GM18508 (cell line): ENCODE measurements around the gene SUCO.
"Not testable (repeated sequence)": the region's sequence is repeated elsewhere in the genome, so short reads cannot be mapped to it uniquely, and the experiment has no call there.

Experiments used
- ATAC-seq: cut with Tn5 transposase; IDR thresholded peaks from one replicate; pipeline ENCODE4 v1.9.1; 2021; ENCODE audit warnings: moderate number of reproducible peaks; ENCODE audit not compliant: insufficient read depth, unreplicated experiment

SUCO gene

DNA sequence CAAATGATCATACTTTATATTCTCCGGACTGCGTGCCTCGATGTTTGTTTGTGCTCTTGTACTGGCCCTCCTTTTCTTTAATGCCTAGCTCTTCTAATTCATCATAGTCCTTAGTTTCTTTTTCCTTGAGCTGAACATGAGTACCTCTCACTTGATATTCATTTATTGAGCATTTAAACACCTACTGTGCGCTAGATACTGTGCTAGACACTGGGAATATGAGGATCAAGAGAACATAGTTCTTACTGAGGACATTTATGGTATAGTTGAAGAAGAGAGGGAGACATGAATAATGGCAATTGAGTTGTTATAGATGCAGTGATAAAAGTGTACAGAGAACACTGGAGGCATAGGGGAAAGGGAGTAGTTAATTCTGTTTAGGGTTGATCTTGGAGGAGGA, 22.0 kb downstream of the SUCO start:
- ATAC-seq = no peak

DNA sequence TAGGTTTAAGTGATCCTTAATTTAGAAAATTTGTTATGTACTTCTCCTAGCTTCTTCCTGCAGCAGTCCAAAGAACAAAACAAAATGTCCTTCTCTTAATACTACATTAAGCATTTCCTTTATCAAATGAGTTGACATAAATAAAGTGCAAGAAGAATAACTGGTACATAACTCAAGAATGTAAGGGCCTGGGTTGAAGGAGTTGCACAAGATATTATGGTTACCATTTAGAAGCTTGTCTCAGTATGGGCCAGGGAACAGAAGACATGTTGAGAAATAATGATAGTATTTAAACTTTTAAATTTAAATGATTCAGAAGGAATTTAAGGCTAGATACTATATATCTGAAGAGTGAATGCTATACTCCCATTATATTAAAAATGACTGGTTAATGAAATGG, 23.5 kb downstream of the SUCO start:
- ATAC-seq = no peak

DNA sequence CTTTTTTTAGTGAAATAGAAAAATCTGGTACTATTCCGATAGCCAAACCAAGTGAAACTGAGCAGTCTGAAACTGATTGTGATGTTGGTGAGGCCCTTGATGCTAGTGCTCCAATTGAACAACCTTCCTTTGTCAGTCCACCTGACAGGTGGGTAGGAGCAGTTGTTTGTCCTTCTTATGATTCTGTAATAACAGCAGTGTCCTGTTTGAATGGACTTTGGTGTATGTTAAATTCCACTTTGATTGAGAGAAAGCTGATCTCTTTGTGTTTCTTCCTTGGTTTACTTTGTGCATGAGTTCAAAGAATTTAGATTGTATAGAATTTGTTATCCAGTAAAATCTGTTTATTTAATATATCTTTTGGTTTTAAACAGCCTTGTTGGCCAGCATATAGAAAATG, 24.3 kb downstream of the SUCO start:
- no peak for ATAC-seq

DNA sequence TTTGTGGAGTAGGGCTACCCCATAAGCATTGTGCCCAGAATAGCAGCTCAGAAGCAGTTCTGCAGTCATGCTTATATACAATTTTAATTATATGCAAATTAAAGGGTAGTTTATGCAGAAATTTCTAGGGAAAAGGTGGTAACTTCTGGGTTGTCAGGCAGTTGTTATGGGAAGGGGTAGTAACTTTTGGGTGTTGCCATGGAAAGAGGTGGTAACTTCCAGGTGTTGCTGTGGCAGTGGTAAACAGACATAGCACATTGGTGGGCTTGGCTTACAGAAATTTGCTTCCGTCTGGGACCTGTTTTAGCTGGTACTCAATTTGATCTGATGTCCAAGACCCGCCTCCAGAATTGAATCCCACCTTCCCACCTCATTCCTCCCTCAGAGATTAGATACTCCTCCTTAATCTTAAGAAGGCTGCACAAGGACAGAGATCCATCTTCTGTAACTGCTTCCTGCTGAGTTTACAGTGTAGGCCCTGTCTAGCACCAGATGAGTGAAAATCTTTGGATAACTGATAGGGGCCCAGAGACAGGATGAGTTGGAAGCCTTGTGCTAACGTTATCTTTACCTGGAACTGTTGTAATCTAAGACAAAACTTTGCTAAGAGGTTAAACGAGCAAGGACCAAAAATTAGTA, 26.7 kb downstream of the SUCO start:
- no peak for ATAC-seq

DNA sequence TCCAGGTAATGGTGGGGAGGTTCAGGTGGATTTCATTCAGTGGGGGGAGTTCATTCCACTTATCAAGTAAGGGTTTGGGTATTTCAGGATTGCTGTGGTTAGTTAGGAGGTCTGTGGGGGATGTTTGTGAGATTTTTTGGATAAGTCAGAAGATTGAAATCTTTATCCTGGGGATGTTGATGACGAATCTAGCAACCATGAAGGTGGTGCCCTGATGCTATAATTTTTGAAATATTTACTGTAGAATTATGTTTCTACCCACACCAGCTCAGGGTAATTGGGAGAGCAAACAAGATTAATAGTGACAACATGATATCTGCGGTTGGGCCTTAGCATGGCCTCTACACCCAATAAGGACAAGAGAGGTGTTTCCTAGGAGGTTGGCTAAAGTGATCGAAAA, 28.3 kb downstream of the SUCO start:
- ATAC-seq = no peak

DNA sequence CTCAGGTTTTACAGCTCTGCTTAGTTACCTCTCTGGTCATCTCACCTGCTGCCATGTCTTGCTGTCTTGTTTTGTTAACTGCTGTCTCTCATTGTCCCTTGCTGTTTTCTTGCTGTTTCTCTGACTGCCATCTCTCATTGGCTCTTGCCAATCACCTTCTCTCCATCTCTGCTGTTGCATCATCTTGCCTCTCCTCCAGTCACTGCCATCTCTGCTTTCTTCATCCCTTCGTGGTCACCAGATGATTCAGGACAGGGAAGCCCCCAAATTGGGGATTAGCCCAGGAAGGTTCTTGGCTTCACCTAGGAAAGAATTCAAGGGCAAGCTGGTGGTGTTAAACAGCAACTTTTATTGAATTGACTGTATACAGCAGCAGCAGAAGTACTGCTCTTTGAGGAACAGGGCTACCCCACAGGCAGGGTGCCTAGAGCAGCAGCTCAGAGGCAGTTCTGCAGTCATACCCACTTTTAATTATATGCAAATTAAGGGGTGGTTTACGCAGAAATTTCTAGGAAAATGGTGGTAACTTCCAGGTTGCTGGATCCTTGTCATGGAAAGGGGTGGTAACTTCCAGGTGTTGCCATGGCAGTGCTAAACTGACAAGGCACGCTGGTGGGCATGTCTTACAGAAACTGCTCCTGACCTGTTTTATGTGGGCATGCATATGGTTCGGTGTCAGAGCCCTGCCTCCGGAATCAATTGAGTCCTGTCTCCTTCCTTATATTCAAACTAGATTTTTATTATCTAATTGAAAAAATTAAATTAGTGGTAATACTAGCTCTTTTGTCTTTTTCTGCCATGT, 33.4 kb downstream of the SUCO start:
- no peak for ATAC-seq

DNA sequence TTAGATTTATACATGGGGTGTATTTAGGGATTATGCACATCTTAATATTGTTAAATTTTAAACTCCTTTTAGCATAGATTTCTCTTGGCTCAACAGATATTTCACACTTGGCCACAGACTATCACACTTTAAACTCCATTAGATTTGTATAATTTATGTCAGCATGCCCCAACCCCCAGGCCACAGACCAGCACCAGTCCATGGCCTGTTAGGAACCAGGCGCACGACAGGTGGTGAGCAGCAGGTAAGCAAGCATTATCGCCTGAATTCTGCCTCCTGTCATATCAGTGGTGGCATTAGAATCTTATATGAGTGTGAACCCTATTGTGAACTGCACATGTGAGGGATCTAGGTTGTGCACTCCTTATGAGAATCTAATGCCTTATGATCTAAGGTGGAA, 34.8 kb downstream of the SUCO start:
- no peak for ATAC-seq

DNA sequence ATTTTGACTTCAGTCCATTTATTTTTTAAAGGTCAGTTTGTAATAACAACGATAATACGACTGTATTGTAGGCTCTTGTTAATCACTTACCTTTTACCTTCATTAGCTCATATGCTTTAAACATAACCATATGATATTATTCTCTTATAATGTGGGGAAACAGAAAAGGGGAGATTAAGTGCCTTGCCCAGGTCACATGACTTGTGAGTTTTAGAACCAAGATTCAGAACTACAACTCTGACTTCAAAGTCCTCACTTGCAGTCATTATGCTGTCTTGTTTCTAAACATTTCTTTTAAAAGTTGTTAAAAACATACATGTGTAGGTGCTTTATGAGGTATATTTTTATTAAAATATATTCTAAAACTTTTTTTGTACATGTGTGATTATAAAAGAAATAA, 41.1 kb downstream of the SUCO start:
- no peak for ATAC-seq

DNA sequence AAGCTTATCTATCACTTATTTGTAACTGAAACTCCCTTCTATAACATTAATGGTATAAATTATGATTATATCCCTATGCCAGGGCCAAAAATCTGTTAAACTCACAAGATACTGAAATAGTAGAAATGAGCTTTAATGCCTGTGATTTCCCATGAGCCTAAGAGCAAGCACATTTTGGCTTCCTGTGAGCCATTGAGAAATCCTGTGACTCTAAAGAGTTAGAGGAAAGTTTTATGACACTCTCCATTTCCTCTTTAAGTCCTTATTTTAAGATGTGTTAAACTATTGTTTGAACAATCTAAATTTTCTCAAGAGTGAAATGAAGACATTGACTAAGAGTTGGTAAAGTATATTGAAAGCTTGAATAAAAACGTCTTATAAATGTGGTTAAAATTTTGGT, 45.6 kb downstream of the SUCO start:
- ATAC-seq = no peak

DNA sequence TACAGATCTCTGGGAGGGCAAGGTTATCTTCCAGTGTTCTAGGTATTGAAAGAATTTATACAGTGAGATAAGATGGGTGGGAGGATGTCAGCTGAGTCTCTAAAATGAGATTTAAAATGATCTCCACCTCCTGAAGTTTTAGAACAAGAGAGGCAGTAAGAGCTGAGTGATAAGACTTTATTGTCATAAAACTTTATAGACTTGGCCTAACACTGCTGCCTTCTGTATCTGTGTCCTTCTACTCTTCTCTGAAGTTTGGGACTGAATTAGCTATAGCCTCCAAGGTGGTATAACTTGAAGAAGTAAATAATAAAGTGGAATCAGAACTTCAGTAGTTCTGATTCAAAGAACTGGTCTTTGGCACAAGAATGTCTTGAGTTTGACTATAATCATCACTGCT, 48.3 kb downstream of the SUCO start:
- ATAC-seq = no peak

DNA sequence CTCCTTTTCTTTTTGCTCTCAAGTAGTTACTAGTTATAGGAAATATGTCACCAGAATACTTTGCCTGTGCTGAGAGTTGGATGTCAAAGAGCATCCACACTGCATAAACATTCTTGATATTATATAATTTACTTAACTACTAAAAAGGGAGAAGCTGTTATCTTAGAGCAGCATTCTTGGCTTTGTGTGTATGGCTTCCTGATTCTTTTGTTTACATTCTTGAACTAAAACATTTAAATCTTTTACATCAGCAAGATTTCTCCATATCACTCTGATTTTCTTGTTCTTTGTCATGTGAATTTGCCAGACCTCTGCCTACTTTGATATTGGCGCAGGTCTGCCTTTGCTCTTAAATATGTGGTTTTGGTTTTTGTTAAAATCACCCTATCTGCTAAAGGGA, 48.8 kb downstream of the SUCO start:
- no peak for ATAC-seq

DNA sequence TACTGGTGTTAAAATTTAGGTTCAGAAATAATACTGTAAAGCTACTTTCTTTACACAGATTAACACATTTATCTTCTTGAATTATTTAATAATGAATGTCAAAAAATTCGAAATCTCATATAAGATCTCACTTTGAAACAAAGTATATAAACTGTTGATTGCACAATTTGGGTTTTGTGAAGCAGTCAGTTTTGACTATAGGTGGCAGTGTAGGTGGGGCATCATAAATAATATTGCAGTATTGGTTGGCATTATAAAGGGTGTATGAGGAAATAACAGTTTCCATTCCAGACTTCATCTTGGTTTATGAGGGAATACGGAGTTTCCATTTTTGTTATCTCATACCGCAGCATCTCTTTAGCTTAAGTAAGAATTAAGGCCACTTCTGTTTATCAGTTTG, 49.9 kb downstream of the SUCO start:
- no peak for ATAC-seq

DNA sequence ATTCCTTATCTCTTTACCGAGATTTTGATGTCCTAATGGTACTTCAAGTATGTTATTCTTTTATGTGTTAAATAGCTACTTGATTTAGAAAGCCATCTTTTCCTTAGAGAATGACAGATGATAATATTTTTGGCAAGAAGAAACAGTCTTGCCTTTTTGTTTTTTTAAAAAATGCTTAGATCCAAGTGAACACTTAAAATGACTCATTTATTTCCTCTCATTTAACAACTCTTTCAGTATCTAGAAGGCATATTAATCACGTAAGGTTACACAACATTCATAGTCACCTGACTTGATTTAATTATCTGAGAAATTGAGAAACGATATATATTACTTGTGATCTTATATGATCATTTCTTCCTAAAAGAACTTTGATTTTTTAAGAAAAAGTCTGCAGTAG, 52.4 kb downstream of the SUCO start:
- no peak for ATAC-seq

DNA sequence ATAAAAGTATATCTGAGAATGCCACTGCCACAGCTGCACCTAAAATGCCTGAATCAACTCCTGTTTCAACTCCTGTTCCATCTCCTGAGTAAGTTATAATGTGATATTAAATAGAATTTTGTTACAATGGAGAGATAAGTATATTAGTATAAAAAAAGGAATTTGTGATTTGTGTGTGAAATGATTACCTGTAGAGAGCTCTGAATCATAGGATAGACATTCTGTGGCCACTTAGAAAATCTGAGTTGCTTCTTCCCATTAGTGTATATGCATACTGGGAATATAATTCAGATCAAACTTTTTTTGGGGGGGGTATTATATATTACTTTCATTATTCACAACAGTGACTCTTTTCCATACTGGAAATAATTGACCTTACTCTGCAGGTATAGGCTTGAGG, 52.9 kb downstream of the SUCO start:
- ATAC-seq = no peak

DNA sequence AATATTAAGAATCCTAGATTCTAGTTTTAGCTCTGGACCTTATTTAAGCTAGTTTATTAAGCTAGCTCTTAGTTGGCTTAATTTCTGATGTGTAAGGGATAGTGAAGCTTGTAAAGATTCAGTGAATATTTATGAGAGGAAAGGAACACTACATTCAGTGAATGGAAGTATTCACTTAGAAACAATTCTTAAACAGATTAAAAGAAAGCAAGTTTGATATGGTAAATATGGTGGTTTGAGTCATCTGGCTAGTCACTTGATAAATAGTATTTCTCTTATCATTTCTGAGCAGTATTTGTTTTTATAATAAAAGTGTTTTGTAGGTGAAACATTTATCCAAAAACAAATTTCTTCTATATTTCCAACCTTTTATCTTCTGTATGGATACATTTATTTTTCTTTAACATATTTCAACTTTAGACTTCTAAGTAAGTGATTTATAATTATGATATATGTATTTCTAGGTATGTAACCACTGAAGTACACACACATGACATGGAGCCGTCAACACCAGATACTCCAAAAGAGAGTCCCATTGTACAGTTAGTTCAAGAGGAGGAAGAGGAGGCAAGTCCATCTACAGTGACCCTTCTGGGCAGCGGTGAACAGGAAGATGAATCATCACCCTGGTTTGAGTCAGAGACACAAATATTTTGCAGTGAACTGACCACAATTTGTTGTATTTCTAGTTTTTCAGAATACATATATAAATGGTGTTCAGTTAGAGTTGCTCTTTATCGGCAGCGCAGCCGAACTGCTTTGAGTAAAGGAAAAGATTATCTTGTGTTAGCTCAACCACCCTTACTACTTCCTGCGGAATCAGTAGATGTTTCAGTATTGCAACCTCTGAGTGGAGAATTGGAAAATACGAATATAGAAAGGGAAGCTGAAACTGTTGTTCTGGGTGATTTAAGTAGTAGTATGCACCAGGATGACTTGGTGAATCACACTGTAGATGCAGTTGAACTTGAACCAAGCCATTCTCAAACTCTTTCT, 55.6 kb downstream of the SUCO start:
- no peak for ATAC-seq

DNA sequence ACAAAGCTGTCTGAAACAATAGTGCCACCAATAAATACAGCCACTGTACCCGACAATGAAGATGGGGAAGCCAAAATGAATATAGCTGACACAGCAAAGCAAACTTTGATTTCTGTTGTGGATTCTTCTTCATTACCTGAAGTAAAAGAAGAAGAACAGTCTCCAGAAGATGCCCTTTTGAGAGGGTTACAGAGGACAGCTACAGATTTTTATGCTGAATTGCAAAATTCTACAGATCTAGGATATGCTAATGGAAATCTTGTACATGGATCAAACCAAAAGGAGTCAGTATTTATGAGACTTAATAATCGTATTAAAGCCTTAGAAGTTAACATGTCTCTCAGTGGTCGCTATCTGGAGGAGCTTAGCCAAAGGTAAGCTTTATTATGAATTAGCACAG, 56.6 kb downstream of the SUCO start:
- no peak for ATAC-seq

DNA sequence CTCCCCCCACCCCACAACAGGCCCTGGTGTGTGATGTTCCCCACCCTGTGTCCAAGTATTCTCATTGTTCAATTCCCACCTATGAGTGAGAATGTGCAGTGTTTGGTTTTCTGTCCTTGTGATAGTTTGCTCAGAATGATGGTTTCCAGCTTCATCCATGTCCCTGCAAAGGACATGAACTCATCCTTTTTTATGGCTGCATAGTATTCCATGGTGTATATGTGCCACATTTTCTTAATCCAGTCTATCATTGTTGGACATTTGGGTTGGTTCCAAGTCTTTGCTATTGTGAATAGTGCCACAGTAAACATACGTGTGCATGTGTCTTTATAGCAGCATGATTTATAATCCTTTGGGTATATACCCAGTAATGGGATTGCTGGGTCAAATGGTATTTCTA, 58.5 kb downstream of the SUCO start:
- not testable (repeated sequence) for ATAC-seq

DNA sequence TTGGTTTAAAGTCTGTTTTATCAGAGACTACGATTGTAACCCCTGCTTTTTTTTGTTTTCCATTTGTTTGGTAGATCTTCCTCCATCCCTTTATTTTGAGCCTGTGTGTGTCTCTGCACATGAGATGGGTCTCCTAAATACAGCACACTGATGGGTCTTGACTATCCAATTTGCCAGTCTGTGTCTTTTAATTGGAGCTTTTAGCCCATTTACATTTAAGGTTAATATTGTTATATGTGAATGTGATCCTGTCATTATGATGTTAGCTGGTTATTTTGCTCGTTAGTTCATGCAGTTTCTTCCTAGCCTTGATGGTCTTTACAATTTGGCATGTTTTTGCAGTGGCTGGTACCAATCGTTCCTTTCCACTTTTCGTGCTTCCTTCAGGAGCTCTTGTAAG, 62.1 kb downstream of the SUCO start:
- not testable (repeated sequence) for ATAC-seq

DNA sequence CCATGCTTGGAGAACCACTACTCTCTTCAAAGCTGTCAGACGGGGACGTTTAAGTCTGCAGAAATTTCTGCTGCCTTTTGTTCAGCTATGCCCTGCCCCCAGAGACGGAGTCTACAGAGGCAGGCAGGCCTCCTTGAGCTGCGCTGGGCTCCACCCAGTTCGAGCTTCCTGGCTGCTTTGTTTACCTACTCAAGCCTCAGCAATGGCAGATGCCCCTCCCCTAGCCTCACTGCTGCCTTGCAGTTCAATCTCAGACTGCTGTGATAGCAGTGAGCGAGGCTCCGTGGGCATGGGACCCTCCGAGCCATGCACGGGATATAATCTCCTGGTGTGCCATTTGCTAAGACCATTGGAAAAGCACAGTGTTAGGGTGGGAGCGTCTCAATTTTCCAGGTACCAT, 63.8 kb downstream of the SUCO start:
- not testable (repeated sequence) for ATAC-seq

DNA sequence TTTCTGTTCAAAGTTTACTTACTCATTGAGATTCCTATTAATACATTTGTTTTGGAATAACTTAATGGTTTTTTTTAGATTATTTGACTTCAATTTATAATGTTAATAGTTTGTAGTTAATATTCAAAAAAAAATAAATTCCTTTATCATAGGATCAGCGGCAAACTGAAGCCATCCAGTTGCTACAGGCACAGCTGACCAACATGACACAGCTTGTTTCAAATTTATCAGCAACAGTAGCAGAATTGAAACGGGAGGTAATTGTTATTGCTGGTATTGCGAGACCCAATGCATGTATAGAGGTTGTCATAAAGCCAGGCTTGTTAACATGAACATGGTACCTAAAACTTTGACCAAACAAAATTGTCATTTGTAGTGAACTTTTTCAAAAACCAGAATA, 67.0 kb downstream of the SUCO start:
- no peak for ATAC-seq

DNA sequence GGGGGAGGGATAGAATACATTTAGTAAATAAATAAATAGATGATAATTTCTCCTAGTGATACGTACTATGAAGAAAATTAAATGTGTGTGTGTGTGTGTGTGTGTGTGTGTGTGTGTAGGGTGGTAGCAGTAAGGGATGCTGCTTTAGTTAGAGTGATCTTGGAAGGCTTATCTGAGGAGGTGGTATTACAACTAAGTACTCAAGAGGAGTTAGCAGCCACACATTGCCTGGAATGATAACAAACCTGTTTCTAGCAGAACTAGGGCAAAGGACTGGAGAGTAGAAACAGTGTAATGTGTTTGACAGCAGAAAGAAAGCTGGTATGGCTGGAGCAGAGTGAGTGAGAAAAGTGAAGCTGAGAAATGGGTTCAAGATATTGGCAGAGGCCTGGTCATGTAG, 67.7 kb downstream of the SUCO start:
- ATAC-seq = no peak
